ENCODE measurements around the gene ANXA11.

GRCh38 chr10:80118669-80119068 is 86.7 kb downstream of the ANXA11 start:
- TF ChIP-seq CTCF (IDR thresholded peaks at IDR 0.05; ENCODE audit: low read depth, low read length, poor library complexity, severe bottlenecking) = no peak
- no peak for TF ChIP-seq EZH2phosphoT487 (IDR thresholded peaks at IDR 0.05; ENCODE audit: borderline replicate concordance, low read length)

Measured in DOHH2 (cell line).